Lower leg skin (tissue), 4 donors: ENCODE measurements around the gene AP3M1. TPM values are rescaled to one million over a fixed set of nuclear protein-coding genes. Genes with fewer than 3 reads are reported as not detected.
"Not testable (repeated sequence)": the region's sequence is repeated elsewhere in the genome, so short reads cannot be mapped to it uniquely, and the experiment has no call there.

Experiments used
- DNase-seq, 2 donors: peaks; one replicate each; pipeline ENCODE4 v3.0.0-alpha.2; 2019; ENCODE audit warnings: low spot score in 2 of 2
- H3K4me3 ChIP-seq: fragments of 200-600 bp; sonication (generic); 2 replicates; pipeline ENCODE4 v1.5.1; 2017; ENCODE audit warnings: mild to moderate bottlenecking, low read depth; ENCODE audit not compliant: poor library complexity, severe bottlenecking
- POLR2A ChIP-seq, 2 donors: fragments of 450-650 bp; IDR thresholded peaks; one replicate each; pipeline ENCODE4 v1.6.1; 2016 to 2017; ENCODE audit warnings: antibody characterized with exemption in 2 of 2, mild to moderate bottlenecking in 1 of 2, moderate library complexity in 1 of 2
- WGBS, 2 donors: methylation state at CpG; one replicate each; pipeline ENCODE4 v1.1.5; 2018; 5-methylcytosine and 5-hydroxymethylcytosine counted together
- intact Hi-C: fragments of 100-400 bp; cut with DNase I; formaldehyde crosslinking; loops from one replicate; pipeline ENCODE4 v1.15.0; 2023; ENCODE audit warnings: low total_unique reads
- total RNA-seq, 4 donors: library from RNA; depleted of rRNA; stranded (reverse); fragments of >200 nt; gene quantifications; one replicate each; pipeline ENCODE4 v1.1.0, GENCODE V29; 2016
- TF ChIP-seq, protein P1 (sequence below), 3 donors: fragments of 450-650 bp; IDR thresholded peaks; one replicate each; pipeline ENCODE4 v1.5.1; 2016; ENCODE audit warnings: antibody characterized with exemption in 3 of 3, mild to moderate bottlenecking in 3 of 3, moderate library complexity in 2 of 3

AP3M1 gene
- total RNA-seq, 4 donors from 2014 or later: 13.3 to 24.2 (median 15.5) TPM

GRCh38 chr10:74189999-74190421 lies 39.4 kb upstream of the AP3M1 start:
- WGBS, 2 donors: 6 to 8% methylated on average over 3 of the region's 3 CpGs

GRCh38 chr10:74188617-74189016 lies 38.0 kb upstream of the AP3M1 start:
- DNase-seq, intact Hi-C loops, H3K4me3 ChIP-seq: not testable (repeated sequence)
- WGBS, 2 donors: 85 to 87% methylated on average over 13 of the region's 13 CpGs

More at GRCh38 chr10:74189999-74190421, 39.4 kb upstream of the AP3M1 start:
- intact Hi-C loops: no loop called here
- no peak for TF ChIP-seq POLR2A (IDR thresholded peaks at IDR 0.05)
- TF ChIP-seq, protein P1, sequence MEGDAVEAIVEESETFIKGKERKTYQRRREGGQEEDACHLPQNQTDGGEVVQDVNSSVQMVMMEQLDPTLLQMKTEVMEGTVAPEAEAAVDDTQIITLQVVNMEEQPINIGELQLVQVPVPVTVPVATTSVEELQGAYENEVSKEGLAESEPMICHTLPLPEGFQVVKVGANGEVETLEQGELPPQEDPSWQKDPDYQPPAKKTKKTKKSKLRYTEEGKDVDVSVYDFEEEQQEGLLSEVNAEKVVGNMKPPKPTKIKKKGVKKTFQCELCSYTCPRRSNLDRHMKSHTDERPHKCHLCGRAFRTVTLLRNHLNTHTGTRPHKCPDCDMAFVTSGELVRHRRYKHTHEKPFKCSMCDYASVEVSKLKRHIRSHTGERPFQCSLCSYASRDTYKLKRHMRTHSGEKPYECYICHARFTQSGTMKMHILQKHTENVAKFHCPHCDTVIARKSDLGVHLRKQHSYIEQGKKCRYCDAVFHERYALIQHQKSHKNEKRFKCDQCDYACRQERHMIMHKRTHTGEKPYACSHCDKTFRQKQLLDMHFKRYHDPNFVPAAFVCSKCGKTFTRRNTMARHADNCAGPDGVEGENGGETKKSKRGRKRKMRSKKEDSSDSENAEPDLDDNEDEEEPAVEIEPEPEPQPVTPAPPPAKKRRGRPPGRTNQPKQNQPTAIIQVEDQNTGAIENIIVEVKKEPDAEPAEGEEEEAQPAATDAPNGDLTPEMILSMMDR (IDR thresholded peaks at IDR 0.05): no peak
- no peak for DNase-seq
- H3K4me3 ChIP-seq: no peak overlapping the region

GRCh38 chr10:74187237-74187636 lies 36.6 kb upstream of the AP3M1 start:
- no peak for TF ChIP-seq POLR2A (IDR thresholded peaks at IDR 0.05)
- TF ChIP-seq, protein P1 (IDR thresholded peaks at IDR 0.05): no peak
- no peak overlapping the region for H3K4me3 ChIP-seq
- intact Hi-C loops: no loop called here
- DNase-seq: no peak
- WGBS, 2 donors: 63 to 69% methylated on average over 1 of the region's 1 CpG

DNA sequence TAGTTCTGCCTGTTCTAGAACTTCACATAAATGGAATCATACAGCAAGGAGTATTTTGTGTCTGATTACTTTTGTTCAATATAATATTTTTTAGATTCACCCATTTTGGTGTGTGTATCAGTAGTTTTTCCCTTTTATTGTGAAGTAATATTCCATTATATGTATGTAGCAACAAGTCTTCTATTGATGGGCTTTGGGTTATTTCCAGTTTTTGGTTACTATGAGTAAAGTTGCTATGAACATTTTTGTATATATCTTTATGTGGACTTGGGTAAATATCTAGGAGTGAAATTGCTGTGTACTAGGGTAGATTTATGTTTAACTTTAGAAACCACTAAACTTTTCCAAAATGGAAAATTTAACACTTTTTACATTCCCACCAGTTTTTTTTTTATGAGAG lies 36.0 kb upstream of the AP3M1 start:
- H3K4me3 ChIP-seq: no peak overlapping the region
- intact Hi-C loops: no loop called here
- TF ChIP-seq, protein P1 (IDR thresholded peaks at IDR 0.05): no peak
- TF ChIP-seq POLR2A (IDR thresholded peaks at IDR 0.05): no peak
- DNase-seq: no peak

GRCh38 chr10:74179111-74179710 lies 28.6 kb upstream of the AP3M1 start:
- DNase-seq: no peak
- WGBS, 2 donors: 80 to 86% methylated on average over 2 of the region's 2 CpGs
- intact Hi-C loops: no loop called here
- H3K4me3 ChIP-seq: no peak overlapping the region
- no peak for TF ChIP-seq POLR2A (IDR thresholded peaks at IDR 0.05)
- TF ChIP-seq, protein P1 (IDR thresholded peaks at IDR 0.05): no peak

- WGBS, 2 donors: 59 to 64% methylated on average over 5 of the region's 5 CpGs
- no peak for DNase-seq
- intact Hi-C loops: no loop called here
- TF ChIP-seq POLR2A (IDR thresholded peaks at IDR 0.05): no peak
- TF ChIP-seq, protein P1 (IDR thresholded peaks at IDR 0.05): no peak
- no peak overlapping the region for H3K4me3 ChIP-seq
These were observed 27.6 kb upstream of the AP3M1 start for GRCh38 chr10:74178042-74178791.
